NCI-H446 (cell line): ENCODE data around the gene MAU2.
A peak's percentile ranks its signal among the peaks of the same experiment; 100 is the strongest.

Source experiments
- DNase-seq, 2 experiments: peaks; one replicate each; lab custom pipeline; 2025; lab: John Stamatoyannopoulos, UW

MAU2 gene, protein sequence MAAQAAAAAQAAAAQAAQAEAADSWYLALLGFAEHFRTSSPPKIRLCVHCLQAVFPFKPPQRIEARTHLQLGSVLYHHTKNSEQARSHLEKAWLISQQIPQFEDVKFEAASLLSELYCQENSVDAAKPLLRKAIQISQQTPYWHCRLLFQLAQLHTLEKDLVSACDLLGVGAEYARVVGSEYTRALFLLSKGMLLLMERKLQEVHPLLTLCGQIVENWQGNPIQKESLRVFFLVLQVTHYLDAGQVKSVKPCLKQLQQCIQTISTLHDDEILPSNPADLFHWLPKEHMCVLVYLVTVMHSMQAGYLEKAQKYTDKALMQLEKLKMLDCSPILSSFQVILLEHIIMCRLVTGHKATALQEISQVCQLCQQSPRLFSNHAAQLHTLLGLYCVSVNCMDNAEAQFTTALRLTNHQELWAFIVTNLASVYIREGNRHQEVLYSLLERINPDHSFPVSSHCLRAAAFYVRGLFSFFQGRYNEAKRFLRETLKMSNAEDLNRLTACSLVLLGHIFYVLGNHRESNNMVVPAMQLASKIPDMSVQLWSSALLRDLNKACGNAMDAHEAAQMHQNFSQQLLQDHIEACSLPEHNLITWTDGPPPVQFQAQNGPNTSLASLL

DNA sequence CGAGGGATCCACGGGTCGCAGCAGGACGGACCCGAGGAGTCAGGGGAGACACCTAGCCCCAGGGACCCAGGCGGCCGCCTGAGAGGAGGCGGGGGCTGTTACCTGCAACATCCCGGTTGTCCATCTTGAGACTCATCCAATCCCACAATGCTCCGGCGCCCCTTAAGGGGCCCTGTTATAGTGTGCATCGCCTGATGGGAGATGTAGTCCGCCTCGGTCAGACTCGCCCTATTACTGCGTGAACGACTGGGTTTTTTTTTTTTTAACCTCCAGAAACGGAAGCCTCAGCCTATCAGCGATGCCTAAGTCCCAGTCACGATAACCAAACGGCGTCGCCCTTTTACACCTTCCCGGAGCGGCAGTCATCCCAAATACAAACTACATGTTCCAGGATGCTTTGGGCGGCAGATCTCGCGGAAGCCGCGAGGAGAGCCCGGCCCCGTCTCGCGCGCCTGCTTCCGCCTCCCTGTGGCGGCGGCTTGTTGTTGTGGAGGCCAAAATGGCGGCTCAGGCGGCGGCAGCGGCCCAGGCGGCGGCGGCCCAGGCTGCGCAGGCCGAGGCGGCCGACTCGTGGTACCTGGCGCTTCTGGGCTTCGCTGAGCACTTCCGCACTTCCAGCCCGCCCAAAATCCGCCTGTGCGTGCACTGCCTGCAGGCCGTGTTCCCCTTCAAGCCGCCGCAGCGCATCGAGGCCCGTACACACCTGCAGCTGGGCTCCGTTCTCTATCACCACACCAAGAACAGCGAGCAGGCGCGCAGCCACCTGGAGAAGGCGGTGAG is at the start of gene MAU2, which contains the start of gene SUGP1:
Gene MAU2, plus strand, starts transcription at position 469 of the 780 bp plus-strand sequence. Its CDS starts 31 bp downstream, at position 500.
Gene SUGP1, minus strand, starts transcription at position 149 of the 780 bp plus-strand sequence. Its CDS starts 13 bp downstream, at position 136.
- DNase-seq = peak; percentile 95 to 97

DNA sequence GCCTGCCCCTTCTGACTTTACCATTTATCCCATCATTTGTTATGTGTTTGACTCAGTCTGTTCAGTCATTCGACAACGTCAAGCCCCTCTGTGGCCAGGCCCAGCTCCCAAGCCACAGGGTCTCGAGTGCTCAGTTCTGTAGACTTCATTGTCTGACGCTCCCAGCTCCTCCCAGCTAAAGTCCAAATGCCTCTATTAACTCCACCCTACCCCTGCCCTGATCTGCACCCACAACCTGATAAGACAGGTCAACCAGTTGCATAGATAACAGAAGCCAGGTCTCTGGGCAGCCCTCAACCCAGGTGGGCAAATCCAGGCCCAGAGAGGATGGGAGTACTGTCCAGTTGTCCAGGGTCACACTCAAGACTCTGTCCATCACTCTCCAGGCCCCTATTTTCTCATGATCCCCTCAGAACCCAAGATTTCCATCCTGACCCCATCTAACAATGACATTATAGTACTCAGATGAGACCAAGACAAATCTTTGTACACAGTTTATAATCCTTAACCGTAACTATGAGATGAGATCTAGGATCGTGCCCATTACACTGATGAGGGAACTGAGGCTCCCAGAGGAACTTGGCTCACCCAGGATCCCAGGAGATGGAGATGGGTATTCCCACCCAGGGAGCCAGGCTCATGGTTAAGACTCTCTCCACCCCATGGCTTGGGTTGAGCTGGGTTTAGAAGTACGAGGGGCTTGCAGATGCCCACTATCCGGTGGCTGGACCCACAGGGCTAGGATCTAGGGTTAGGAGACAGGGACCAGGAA is 48.6 kb upstream of the MAU2 start:
- DNase-seq = no peak

GRCh38 chr19:19274146-19274545 is 46.5 kb upstream of the MAU2 start:
- DNase-seq = no peak

GRCh38 chr19:19274716-19275565 is 45.7 kb upstream of the MAU2 start:
- peak in 1 of 2 experiments; percentile 37 for DNase-seq

- DNase-seq = no peak
Measured at GRCh38 chr19:19276386-19276785, 44.2 kb upstream of the MAU2 start.

- no peak for DNase-seq
Measured at GRCh38 chr19:19276851-19277250, 43.8 kb upstream of the MAU2 start.

DNA sequence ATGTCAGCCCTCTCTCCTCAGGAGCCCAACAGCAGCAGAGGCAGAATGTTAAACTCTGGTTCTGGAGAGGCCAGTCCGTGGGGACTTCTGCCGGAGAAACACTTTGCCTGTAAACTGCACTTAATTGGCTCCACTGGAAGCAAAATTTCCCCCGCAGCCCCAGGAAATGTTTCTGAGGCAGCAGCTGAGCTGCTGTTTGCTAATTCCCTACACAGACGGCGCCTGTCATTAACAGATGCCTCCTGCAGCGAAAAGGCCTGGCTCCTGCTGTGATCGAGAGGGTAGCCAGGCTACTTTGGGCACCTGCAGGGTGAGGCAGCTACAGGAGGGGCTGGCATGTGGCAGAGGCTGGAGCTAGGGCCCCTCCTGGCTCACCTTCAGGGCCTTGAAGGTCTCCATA is 42.3 kb upstream of the MAU2 start:
- no peak for DNase-seq

DNA sequence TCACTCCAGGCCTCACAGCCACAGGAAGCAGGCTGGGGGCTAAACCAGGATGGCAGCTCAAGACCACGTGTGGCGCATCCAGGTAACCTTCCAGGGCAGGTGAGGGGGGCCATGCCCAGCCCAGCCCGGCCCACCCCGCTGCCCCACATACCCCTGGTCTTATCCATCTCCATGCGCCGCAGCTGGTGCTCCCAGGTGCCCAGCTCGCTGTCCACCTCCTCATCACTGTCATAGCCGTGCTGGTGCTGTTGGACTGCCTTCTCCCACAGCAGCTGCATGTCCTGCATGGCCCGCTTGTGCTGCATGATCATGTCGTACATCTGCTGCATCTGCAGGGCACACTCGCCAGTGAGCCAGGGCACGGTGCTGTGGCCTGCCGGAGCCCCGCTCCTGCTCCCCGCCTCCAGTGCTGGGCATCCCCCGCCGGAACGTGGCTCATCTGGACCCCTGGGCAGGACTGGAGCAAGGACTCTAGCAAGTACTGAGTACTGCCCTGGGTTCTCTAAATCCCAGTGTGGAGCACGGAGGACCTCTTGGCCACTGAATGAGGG is 41.5 kb upstream of the MAU2 start:
- no peak for DNase-seq

DNA sequence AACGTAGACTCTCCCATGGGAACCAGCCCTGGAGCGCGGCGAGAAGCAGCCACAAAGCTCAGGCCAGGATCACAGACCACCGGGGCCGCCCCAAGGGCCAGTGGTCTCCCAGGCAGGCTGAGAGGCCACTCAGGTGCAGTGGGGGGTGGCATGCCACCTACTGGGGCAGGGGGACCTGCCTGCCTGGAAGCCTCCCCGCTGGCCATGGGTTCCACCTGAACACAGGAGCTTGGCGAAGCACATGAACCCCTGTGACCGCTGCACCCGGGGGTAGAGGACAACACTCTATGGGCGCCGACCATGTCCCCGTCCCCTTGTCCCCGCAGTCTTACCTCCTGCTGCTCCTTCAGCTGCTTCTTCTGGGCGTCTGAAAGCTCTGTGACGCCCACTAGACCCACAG is 40.8 kb upstream of the MAU2 start:
- no peak for DNase-seq

DNA sequence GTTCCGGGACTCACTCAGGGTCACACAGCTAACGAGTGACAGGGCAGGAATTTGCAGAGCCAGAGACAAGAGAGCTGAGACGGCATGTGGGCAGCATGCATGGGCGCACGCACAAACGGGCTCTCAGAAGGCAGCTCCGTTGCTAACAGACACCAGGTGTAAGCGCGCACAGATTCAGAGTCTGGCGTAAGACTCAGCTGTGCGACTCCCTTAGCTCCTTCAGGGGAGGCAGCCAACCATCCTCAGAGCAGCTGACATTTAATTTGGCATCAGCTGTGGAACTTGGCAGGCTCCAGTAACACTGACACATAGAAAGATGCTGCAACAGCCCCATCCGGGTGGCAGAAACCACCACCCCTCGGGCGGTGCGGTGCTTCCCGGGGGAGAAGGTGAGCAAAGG is 40.1 kb upstream of the MAU2 start:
- peak; percentile 12 to 57 for DNase-seq

DNA sequence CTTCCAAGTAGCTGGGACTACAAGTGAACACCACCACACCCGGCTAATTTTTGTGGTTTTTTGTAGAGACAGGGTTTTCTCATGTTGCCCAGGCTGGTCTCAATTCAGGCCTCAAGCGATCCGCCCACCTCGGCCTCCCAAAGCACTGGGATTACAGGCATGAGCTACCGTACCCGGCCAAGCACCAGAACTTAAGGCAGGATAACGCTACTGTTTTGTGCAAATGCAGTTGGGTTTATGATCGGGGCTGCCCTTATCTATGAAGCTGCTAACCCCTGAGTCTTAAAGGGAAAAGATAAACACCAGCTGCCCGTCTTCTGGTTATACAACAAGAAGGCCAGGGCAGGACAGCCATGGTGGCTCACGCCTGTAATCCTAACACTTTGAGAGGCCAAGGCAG is 34.9 kb upstream of the MAU2 start:
- no peak for DNase-seq

- no peak for DNase-seq
Measured at GRCh38 chr19:19292607-19293006, 28.0 kb upstream of the MAU2 start.

DNA sequence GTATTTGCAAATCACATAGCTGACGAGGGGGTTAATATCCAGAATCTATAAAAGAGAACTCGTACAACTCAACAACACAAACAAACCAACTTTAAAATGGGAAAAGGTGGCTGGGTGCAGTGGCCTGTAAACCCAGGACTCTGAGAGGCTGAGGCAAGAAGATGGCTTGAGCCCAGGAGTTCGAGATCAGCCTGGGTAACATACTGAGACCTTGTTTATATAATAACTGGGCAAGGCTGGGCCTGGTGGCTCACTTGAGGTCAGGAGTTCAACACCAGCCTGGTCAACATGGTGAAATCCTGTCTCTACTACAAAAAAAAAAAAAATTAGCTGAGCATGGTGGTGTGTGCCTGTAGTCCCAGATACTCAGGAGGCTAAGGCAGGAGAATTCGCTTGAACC is 25.7 kb upstream of the MAU2 start:
- no peak for DNase-seq

DNA sequence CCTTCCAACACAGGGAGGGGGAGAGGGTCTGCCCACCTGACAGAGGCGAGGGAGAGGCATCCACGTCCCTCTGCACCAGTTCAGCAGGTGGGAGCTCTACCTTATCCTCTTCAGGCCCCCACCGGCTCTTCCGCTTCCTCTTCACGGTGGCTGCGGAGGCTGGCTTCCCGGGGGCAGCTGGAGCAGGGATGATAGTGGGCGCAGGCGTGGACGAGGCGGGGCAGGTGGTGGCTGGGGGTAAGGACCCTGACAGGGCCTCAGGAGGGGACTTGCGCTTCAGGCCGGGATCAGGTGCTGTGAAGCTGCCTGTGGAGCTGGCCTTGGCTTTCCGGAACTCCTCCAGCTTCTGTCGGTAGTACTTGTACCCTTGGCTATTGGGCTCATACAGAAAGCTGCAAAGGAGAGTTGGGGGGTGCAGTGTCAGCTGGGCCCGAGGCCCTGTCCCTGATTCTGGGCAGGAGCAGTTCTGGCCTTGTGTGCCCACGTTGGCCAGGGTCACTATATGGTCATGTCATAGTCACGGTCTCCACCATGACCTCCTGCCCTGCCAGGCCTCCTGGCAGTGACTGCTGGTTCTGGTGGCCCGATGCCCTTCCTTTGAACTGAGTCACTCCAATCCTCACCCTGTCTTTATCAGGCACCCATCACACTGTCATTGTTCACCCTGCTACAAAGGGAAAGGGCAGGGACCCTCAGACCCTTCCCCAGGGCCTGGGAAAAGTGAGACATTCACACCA is 23.5 kb upstream of the MAU2 start:
- no peak for DNase-seq

GRCh38 chr19:19297759-19298158 is 22.9 kb upstream of the MAU2 start:
- no peak for DNase-seq

GRCh38 chr19:19300613-19301012 is 20.0 kb upstream of the MAU2 start:
- DNase-seq = no peak

DNA sequence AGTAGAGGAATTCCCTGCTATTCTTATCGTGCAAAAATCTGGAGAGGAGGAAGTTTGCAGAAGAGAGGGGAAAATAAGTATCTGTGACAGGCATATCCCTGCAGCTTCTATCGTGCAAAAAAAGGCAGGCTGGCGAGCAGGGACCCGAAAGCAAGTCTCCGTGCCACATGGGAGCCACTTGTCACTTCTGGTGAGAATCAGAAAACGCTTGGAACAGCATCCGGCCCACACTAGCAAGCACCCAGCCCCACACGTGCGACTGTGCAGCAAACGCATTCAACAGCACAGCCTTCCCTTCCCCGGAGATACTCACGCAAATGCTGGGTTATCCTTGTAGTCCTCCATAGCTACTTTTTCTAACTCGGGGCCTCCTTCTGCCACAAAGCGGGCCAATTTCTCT is 17.2 kb upstream of the MAU2 start:
- DNase-seq = no peak

DNA sequence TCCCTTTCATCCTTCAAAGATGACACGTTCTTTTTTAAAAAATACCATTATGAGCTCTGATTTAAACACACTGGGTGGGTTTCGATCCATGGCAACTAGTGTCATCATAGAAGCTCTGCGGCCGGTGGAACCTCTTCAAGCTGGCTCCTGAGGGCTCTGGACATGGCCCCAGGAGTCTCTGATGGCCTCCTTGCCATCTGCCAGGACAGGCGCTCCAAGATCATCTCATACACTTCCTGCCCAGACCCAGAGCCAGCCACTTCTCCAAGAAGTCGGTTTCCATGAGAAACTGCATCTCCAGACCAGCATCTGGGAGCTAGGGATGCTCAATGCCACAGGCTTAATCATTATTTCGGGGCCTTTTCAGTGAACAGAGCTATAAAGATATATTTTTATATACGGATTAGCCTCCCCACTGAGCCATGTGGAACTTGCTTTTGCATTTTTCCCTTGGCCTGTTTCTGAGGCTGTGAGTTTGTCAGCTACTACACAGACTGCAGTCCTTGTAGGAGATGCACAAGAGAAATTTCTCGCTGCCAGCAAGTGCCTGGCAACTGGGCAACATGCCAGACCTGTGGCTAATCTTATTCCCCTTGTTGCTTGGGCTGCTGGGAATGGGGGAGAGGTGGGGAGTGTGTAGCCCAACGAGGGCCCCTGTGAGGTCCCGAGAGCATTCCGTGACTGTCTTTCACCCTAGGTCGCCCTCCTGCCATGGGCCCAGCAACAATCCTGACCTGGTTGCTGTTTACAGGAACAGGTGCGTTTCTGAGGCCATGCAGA is 16.3 kb upstream of the MAU2 start:
- DNase-seq = no peak

DNA sequence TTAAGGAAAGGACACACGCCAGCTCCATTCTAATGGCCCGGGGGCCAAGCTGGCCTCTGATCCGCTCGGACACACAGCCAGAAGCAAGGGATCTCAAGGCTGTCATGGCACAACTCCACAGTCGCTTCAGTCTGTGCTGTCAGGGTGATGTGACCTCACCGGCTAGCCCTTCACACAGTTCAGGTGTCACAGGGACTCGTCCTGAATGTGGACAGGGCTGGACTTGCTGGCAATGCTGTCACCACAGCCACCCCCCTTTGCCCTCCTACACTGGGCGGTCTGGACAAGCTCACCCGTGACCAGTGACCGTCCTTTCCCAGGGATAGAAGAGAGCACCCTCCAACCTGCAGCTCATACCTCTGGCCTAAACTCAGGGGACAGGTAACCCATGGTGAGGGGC is 15.6 kb upstream of the MAU2 start:
- no peak for DNase-seq
